ENCODE measurements around the gene GATAD2A. TPM values are rescaled to one million over a fixed set of nuclear protein-coding genes. Genes with fewer than 3 reads are reported as not detected.

Gene GATAD2A
- total and polyA plus RNA-seq, 10 of the 15 experiments (the other 5 are each of a cell fraction or from before 2014, with no cell fraction given), result 2.6 to 173 (median 32.0) TPM

DNA sequence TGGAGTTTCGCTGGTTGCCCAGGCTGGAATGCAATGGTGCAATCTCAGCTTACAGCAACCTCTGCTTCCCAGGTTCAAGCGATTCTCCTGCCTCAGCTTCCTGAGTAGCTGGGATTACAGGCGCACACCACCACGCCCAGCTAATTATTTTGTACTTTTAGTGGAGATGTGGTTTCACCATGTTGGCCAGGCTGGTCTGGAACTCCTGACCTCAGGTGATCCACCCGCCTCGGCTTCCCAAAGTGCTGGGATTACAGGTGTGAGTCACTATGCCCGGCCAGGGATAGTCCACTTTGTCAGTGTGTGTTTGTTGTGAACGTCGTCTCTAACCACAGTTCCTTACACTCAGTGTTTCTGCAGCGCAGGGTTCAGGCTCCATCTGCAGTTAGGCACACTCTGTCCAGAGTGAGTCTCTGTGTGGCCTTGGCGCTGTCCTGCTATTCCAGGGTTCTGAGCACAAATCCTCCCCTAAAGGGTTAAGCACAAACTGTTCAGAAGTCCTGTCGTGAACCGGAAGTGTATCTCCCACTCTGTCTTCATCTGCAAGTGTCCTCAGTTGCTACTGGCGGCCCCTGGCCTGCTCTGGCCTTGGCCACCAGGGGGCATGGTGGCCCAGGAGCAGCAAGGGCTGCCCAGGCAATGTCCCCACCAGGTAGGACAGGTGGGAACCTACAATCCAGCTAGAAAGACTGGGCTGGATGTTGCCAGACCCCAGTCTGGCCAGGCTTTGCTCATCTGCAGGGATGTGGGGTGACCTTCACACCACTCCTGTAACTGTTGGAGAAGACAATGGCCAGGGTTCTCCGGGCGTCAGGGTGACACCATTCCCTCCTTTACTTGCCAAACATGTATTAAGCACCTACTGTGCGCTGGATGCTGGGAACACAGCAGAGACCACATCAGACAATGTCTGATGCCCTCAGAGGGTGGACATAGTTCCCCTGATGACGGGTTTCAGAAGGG is 38.8 kb upstream of the GATAD2A start (continued):
- TF ChIP-seq BHLHE40 (IDR thresholded peaks at IDR 0.05; ENCODE audit: borderline replicate concordance in 1 of 2, low read depth in 2 of 2, low read length in 1 of 2) (0 out of 4 replicates have a peak, but pooled peaks of 1 of the 2 experiments have one; percentile 6), IKZF2 (IDR thresholded peaks at IDR 0.05) (0 out of 4 replicates have a peak, but pooled peaks of 1 of the 2 experiments have one; percentile 43), HDGF (IDR thresholded peaks at IDR 0.05) (0 out of 2 replicates have a peak, but pooled peaks have one; percentile 68), MEF2B (IDR thresholded peaks at IDR 0.05; ENCODE audit: partially characterized antibody, poor library complexity, severe bottlenecking) (no peak), NR2C2 (IDR thresholded peaks at IDR 0.05; ENCODE audit: borderline replicate concordance, control insufficient read depth, insufficient read length, low read depth) (no peak), RUNX3 (IDR thresholded peaks at IDR 0.05; ENCODE audit: low read length) (no peak; the same call in 1 of the 2 replicates), STAT1 (conservative IDR thresholded peaks at IDR 0.05) (0 out of 2 replicates have a peak, but pooled peaks have one; percentile 43), EGR1 (IDR thresholded peaks at IDR 0.05; ENCODE audit: borderline replicate concordance in 1 of 2, low read depth in 2 of 2, low read length in 2 of 2) (peak in 1 of 2 experiments; percentile 53; a peak in 1 of 3 replicates), TARDBP (IDR thresholded peaks at IDR 0.05; ENCODE audit: borderline replicate concordance) (no peak), ASH2L (IDR thresholded peaks at IDR 0.05; ENCODE audit: borderline replicate concordance, low read depth) (no peak), BCL11A (IDR thresholded peaks at IDR 0.05; ENCODE audit: low read depth, low read length) (no peak), STAT3 (IDR thresholded peaks at IDR 0.05; ENCODE audit: low read depth, low read length) (no peak), NR2C1 (IDR thresholded peaks at IDR 0.05) (peak; percentile 93), ESRRA (IDR thresholded peaks at IDR 0.05; ENCODE audit: low read length) (no peak), ZNF217 (IDR thresholded peaks at IDR 0.05) (peak; percentile 36; the same call in 1 of the 2 replicates), RBBP5 (conservative IDR thresholded peaks at IDR 0.05) (no peak), BACH1 (IDR thresholded peaks at IDR 0.05; ENCODE audit: borderline replicate concordance) (peak; percentile 26; the same call in 1 of the 2 replicates), HDAC2 (IDR thresholded peaks at IDR 0.05) (no peak)
- TF ChIP-seq, protein P1, sequence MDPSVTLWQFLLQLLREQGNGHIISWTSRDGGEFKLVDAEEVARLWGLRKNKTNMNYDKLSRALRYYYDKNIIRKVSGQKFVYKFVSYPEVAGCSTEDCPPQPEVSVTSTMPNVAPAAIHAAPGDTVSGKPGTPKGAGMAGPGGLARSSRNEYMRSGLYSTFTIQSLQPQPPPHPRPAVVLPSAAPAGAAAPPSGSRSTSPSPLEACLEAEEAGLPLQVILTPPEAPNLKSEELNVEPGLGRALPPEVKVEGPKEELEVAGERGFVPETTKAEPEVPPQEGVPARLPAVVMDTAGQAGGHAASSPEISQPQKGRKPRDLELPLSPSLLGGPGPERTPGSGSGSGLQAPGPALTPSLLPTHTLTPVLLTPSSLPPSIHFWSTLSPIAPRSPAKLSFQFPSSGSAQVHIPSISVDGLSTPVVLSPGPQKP (IDR thresholded peaks at IDR 0.05; ENCODE audit: low read depth, low read length), result peak; percentile 40; the same call in 1 of the 2 replicates
- TF ChIP-seq, protein P2, sequence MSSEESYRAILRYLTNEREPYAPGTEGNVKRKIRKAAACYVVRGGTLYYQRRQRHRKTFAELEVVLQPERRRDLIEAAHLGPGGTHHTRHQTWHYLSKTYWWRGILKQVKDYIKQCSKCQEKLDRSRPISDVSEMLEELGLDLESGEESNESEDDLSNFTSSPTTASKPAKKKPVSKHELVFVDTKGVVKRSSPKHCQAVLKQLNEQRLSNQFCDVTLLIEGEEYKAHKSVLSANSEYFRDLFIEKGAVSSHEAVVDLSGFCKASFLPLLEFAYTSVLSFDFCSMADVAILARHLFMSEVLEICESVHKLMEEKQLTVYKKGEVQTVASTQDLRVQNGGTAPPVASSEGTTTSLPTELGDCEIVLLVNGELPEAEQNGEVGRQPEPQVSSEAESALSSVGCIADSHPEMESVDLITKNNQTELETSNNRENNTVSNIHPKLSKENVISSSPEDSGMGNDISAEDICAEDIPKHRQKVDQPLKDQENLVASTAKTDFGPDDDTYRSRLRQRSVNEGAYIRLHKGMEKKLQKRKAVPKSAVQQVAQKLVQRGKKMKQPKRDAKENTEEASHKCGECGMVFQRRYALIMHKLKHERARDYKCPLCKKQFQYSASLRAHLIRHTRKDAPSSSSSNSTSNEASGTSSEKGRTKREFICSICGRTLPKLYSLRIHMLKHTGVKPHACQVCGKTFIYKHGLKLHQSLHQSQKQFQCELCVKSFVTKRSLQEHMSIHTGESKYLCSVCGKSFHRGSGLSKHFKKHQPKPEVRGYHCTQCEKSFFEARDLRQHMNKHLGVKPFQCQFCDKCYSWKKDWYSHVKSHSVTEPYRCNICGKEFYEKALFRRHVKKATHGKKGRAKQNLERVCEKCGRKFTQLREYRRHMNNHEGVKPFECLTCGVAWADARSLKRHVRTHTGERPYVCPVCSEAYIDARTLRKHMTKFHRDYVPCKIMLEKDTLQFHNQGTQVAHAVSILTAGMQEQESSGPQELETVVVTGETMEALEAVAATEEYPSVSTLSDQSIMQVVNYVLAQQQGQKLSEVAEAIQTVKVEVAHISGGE (CRISPR knock-in tag; IDR thresholded peaks at IDR 0.05), result no peak
- TF ChIP-seq, protein P3, sequence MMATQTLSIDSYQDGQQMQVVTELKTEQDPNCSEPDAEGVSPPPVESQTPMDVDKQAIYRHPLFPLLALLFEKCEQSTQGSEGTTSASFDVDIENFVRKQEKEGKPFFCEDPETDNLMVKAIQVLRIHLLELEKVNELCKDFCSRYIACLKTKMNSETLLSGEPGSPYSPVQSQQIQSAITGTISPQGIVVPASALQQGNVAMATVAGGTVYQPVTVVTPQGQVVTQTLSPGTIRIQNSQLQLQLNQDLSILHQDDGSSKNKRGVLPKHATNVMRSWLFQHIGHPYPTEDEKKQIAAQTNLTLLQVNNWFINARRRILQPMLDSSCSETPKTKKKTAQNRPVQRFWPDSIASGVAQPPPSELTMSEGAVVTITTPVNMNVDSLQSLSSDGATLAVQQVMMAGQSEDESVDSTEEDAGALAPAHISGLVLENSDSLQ (IDR thresholded peaks at IDR 0.05), result no peak
- TF ChIP-seq, protein P4, sequence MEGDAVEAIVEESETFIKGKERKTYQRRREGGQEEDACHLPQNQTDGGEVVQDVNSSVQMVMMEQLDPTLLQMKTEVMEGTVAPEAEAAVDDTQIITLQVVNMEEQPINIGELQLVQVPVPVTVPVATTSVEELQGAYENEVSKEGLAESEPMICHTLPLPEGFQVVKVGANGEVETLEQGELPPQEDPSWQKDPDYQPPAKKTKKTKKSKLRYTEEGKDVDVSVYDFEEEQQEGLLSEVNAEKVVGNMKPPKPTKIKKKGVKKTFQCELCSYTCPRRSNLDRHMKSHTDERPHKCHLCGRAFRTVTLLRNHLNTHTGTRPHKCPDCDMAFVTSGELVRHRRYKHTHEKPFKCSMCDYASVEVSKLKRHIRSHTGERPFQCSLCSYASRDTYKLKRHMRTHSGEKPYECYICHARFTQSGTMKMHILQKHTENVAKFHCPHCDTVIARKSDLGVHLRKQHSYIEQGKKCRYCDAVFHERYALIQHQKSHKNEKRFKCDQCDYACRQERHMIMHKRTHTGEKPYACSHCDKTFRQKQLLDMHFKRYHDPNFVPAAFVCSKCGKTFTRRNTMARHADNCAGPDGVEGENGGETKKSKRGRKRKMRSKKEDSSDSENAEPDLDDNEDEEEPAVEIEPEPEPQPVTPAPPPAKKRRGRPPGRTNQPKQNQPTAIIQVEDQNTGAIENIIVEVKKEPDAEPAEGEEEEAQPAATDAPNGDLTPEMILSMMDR (IDR thresholded peaks at IDR 0.05 in 2 of 3, conservative IDR thresholded peaks at IDR 0.05 in 1 of 3; ENCODE audit: control insufficient read depth in 2 of 3, extremely low read depth in 1 of 3, insufficient read depth in 1 of 3, low read depth in 3 of 3, low read length in 3 of 3), result peak; percentile 94 to 99 (median 96)

Measured in GM12878 (cell line).